NT2/D1 (cell line): ENCODE measurements around the gene CNTFR.

ENCODE experiments used
- DNase-seq: peaks from one replicate; pipeline ENCODE4 v3.0.0-alpha.2; 2011; ENCODE audit warnings: low read depth, low spot score
- H3K27me3 ChIP-seq: 2 replicates; pipeline ENCODE4 v1.6.0; 2011; ENCODE audit warnings: mild to moderate bottlenecking; ENCODE audit not compliant: insufficient read length, insufficient read depth
- H3K36me3 ChIP-seq: 2 replicates; pipeline ENCODE4 v1.6.1; 2011; ENCODE audit warnings: mild to moderate bottlenecking, low read length, mixed read lengths; ENCODE audit not compliant: insufficient read depth, insufficient read length
- H3K4me1 ChIP-seq: 2 replicates; pipeline ENCODE4 v1.5.1; 2011; ENCODE audit not compliant: insufficient read depth, insufficient read length
- H3K4me3 ChIP-seq: 2 replicates; pipeline ENCODE4 v1.5.1; 2011; ENCODE audit warnings: low read depth; ENCODE audit not compliant: insufficient read length
- H3K9ac ChIP-seq: 2 replicates; pipeline ENCODE4 v1.6.0; 2011; ENCODE audit warnings: low read depth; ENCODE audit not compliant: insufficient read length
- H3K9me3 ChIP-seq: 2 replicates; pipeline ENCODE4 v1.5.1; 2011; ENCODE audit warnings: mild to moderate bottlenecking, low read length; ENCODE audit not compliant: insufficient read depth
- SUZ12 ChIP-seq: IDR thresholded peaks from 2 replicates; pipeline ENCODE4 v1.6.1; 2011; ENCODE audit not compliant: insufficient read length, insufficient read depth; ENCODE audit errors: extremely low read depth
- YY1 ChIP-seq: IDR thresholded peaks from 2 replicates; pipeline ENCODE4 v1.6.1; 2011; ENCODE audit not compliant: insufficient read length, insufficient read depth
- ZNF274 ChIP-seq: IDR thresholded peaks from 2 replicates; pipeline ENCODE4 v1.6.1; 2011; ENCODE audit warnings: mild to moderate bottlenecking, low read depth, low read length

The CNTFR gene

GRCh38 chr9:34625186-34625486, 35.6 kb upstream of the CNTFR start:
- no peak for DNase-seq
- no peaks in the 10 kb centered on the region for H3K9me3 ChIP-seq
- no peak for TF ChIP-seq SUZ12
- no peak for TF ChIP-seq ZNF274
- no peak for TF ChIP-seq YY1
- peaks cover 63% of the 10 kb centered on the region for H3K27me3 ChIP-seq
- H3K9ac ChIP-seq, result no peak overlapping the region
- no peak overlapping the region for H3K4me3 ChIP-seq
- no peaks in the 10 kb centered on the region for H3K36me3 ChIP-seq
- H3K4me1 ChIP-seq, result no peaks in the 10 kb centered on the region

GRCh38 chr9:34624475-34625185, 35.1 kb upstream of the CNTFR start:
- TF ChIP-seq YY1 (no peak), SUZ12 (no peak), ZNF274 (no peak)
- H3K9me3 ChIP-seq, result no peaks in the 10 kb centered on the region
- H3K36me3 ChIP-seq, result no peaks in the 10 kb centered on the region
- H3K9ac ChIP-seq, result no peak overlapping the region
- H3K4me3 ChIP-seq, result no peak overlapping the region
- no peak for DNase-seq
- H3K27me3 ChIP-seq, result peaks cover 57% of the 10 kb centered on the region
- H3K4me1 ChIP-seq, result no peaks in the 10 kb centered on the region

DNA sequence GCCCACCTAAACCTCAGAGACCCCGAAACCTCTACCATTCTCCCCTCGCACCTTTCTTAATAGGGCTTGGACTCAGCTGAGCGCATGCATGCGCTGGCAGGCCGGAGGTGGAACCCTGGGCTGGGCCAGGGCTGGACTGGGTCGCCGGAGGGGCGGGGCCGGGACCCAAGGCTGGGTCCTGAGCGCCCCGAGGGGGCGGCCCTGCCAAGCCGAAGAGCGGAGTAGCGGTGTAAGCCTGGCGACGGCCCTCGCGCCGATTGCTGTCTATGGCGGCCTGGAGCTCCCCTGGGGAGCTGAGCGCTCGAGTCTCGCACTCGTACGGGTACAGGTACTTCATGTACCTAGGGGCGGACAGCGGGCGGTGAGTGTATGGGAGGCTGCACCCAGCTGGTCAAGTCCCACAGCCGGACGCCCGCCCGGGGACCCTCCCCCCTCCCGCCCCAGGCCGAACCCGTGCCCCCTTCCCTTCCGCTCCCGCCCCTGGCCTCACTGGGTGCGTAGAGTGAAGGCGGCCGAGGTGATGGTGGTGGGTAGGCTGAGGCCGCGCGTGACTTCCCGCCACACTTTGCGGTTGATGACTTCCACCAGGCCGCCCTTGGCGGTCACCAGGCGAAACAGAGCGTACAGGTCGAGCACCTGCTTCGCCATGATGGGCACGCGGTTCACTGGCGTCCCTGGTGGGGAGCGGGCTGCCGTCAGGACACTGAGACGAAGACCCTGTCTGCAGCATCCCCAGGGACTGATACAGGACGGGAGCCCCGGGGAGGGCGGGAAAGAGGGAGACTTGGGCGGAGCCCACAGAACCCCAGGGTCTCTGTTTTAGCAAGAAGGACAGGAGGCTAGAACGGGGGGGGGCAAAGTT, 34.1 kb upstream of the CNTFR start:
- Histone ChIP-seq H3K4me1 (no peaks in the 10 kb centered on the region), H3K27me3 (peaks cover 48% of the 10 kb centered on the region), H3K4me3 (no peak overlapping the region), H3K9me3 (no peaks in the 10 kb centered on the region), H3K36me3 (no peaks in the 10 kb centered on the region), H3K9ac (no peak overlapping the region)
- TF ChIP-seq ZNF274 (no peak), YY1 (no peak), SUZ12 (no peak)
- DNase-seq, result no peak

GRCh38 chr9:34620061-34620994, 30.8 kb upstream of the CNTFR start, which contains the start of gene DCTN3:
Gene DCTN3, minus strand, starts transcription at chr9:34620495. Its CDS starts 31 bp downstream, at chr9:34620464.
- TF ChIP-seq YY1, result peak; percentile 30
- no peak for TF ChIP-seq ZNF274
- TF ChIP-seq SUZ12, result no peak
- Histone ChIP-seq H3K4me3 (peak within 1 kb of the TSS; percentile 86), H3K27me3 (peaks cover 15% of the 10 kb centered on the region), H3K4me1 (no peaks in the 10 kb centered on the region), H3K36me3 (peaks cover 27% of the 10 kb centered on the region), H3K9ac (peak within 1 kb of the TSS; percentile 88), H3K9me3 (no peaks in the 10 kb centered on the region)
- DNase-seq, result peak; percentile 86

DNA sequence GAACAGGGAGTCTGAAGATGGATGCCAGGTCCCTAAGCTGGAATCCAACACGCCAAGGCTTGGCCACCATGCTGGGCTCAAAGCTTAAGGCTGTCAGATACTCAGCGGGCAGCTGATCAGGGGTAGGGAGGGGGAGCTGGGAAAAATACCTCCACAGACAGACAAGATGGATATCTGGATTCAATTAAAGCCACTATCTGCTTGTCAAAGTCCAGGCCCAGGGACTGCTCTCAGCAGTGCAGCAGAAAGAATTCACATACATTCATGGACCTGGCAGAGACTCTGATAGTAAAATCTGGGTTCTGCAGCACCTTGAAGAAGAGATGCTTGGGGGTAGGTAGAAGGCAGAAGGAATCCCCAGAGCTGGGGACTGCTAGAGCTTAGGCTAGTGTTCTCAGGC, 25.6 kb upstream of the CNTFR start:
- no peaks in the 10 kb centered on the region for H3K9me3 ChIP-seq
- H3K4me3 ChIP-seq, result no peak overlapping the region
- no peaks in the 10 kb centered on the region for H3K27me3 ChIP-seq
- H3K4me1 ChIP-seq, result peaks cover 10% of the 10 kb centered on the region
- no peak for DNase-seq
- peaks cover 52% of the 10 kb centered on the region for H3K36me3 ChIP-seq
- H3K9ac ChIP-seq, result no peak overlapping the region
- TF ChIP-seq YY1 (no peak), SUZ12 (no peak), ZNF274 (no peak)

DNA sequence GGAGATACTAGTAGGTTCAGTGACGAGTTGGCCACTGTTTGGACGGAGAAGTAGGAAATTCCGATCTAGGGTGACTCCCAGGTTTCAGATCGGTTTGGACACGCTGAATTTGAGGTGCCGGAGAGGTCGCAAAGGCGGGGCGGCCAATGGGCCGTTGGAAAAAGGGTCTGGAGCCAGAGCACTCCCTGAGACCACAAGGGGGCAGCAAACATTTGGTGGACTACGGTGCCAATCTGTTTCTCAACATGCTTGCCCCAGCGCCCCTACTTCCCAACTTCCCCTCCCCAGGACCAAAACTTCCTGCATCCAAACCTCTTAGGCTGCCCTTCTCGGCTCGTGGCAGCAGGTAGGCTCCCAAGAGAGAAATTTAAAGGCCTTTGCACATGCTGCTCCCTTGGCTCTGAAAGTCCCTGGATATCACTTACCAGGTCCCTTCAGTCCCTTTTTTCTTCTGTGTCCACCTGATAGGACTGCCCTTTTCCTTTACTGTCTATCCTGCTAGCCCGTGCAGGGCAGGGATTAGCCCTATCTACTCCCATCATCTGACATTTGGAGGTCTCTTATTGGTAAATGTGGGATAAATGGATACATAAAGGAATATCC, 23.4 kb upstream of the CNTFR start:
- Histone ChIP-seq H3K4me1 (peaks cover 11% of the 10 kb centered on the region), H3K27me3 (no peaks in the 10 kb centered on the region), H3K4me3 (peak overlapping the region; percentile 90), H3K9me3 (no peaks in the 10 kb centered on the region), H3K36me3 (peaks cover 53% of the 10 kb centered on the region), H3K9ac (peak overlapping the region; percentile 94)
- DNase-seq, result no peak
- no peak for TF ChIP-seq YY1
- TF ChIP-seq ZNF274, result no peak
- TF ChIP-seq SUZ12, result no peak
